SK-N-SH (cell line): ENCODE results near the gene VPS52. TPM values are rescaled to one million over a fixed set of nuclear protein-coding genes. Genes with fewer than 3 reads are reported as not detected.
"Not testable (repeated sequence)": the region's sequence is repeated elsewhere in the genome, so short reads cannot be mapped to it uniquely, and the experiment has no call there.

Experiments used
- CTCF ChIA-PET: fragments of 300-600, 350-600 bp; formaldehyde crosslinking; extraction: SDS; loops from one replicate; lab custom pipeline; 2021; lab: Yijun Ruan, JAX
- POLR2A ChIA-PET: fragments of 350-600 bp; sonication (Branson Sonifier 250); formaldehyde crosslinking; extraction: SDS; loops from one replicate; lab custom pipeline; 2020; ENCODE audit warnings: antibody characterized with exemption, inconsistent platforms; lab: Yijun Ruan, JAX
- DNase-seq: peaks from one replicate; pipeline ENCODE4 v3.0.0; 2012
- H2AFZ ChIP-seq: fragments of 200-600 bp; sonication (generic); 2 replicates; pipeline ENCODE4 v1.8.1; 2016; ENCODE audit warnings: antibody characterized with exemption, mild to moderate bottlenecking, low read depth
- H3F3A ChIP-seq: fragments of 200-600 bp; sonication (generic); replicated peaks from 2 replicates; pipeline ENCODE3; 2016; ENCODE audit warnings: antibody characterized with exemption, mild to moderate bottlenecking; ENCODE audit not compliant: insufficient read depth
- H3K27ac ChIP-seq, 2 experiments: fragments of 200-500 bp in 1 of 2; fragments of 200-600 bp in 1 of 2; sonication (Bioruptor generic) in 1 of 2; sonication (generic), shearing (Covaris generic) in 1 of 2; 2 replicates each; pipeline versions ENCODE4 v1.5.1 to v1.6.1; 2014 to 2016; ENCODE audit warnings: low read depth in 2 of 2, inconsistent platforms in 1 of 2, low read length in 1 of 2, mild to moderate bottlenecking in 1 of 2, mixed read lengths in 1 of 2
- H3K27me3 ChIP-seq: fragments of 200-600 bp; sonication (generic), shearing (Covaris generic); 2 replicates; pipeline ENCODE4 v1.6.1; 2016; ENCODE audit warnings: mixed run types; ENCODE audit not compliant: insufficient read depth
- H3K36me3 ChIP-seq, 2 experiments: fragments of 200-500 bp in 1 of 2; fragments of 200-600 bp in 1 of 2; sonication (Bioruptor generic) in 1 of 2; sonication (generic) in 1 of 2; replicated peaks in 1 of 2; 2 replicates each; pipeline versions ENCODE3 to v1.5.1; 2014 to 2016; ENCODE audit warnings: low read length in 1 of 2, mild to moderate bottlenecking in 1 of 2; ENCODE audit not compliant: insufficient read depth in 2 of 2, control insufficient read depth in 1 of 2
- H3K4me1 ChIP-seq, 2 experiments: fragments of 200-500 bp in 1 of 2; fragments of 200-600 bp in 1 of 2; sonication (Bioruptor generic) in 1 of 2; sonication (generic), shearing (Covaris generic) in 1 of 2; 2 replicates each; pipeline versions ENCODE4 v1.5.1 to v1.6.1; 2014 to 2016; ENCODE audit warnings: low read depth in 1 of 2, low read length in 1 of 2, mixed run types in 1 of 2; ENCODE audit not compliant: insufficient read depth in 2 of 2, control insufficient read depth in 1 of 2
- H3K4me2 ChIP-seq: fragments of 200-600 bp; sonication (generic), shearing (Covaris generic); 2 replicates; pipeline ENCODE4 v1.6.1; 2017; ENCODE audit warnings: mixed run types
- H3K4me3 ChIP-seq, 2 experiments: fragments of 200-500 bp in 1 of 2; fragments of 200-600 bp in 1 of 2; sonication (Bioruptor generic) in 1 of 2; sonication (generic), shearing (Covaris generic) in 1 of 2; 2 replicates each; pipeline versions ENCODE4 v1.5.1 to v1.8.1; 2014 to 2016; ENCODE audit warnings: low read depth in 2 of 2, inconsistent platforms in 1 of 2, low read length in 1 of 2, mild to moderate bottlenecking in 1 of 2, mixed read lengths in 1 of 2, moderate library complexity in 1 of 2
- H3K79me2 ChIP-seq: fragments of 200-600 bp; sonication (generic); 2 replicates; pipeline ENCODE4 v1.8.1; 2017; ENCODE audit warnings: mild to moderate bottlenecking; ENCODE audit not compliant: insufficient read depth
- H3K9ac ChIP-seq: fragments of 200-600 bp; sonication (generic); 2 replicates; pipeline ENCODE4 v1.6.1; 2017; ENCODE audit warnings: mixed run types
- H3K9me2 ChIP-seq: fragments of 200-600 bp; sonication (generic); 2 replicates; pipeline ENCODE4 v1.6.1; 2017; ENCODE audit warnings: mixed run types
- H3K9me3 ChIP-seq: fragments of 200-600 bp; sonication (generic); 2 replicates; pipeline ENCODE4 v1.6.1; 2017; ENCODE audit warnings: mixed run types, mild to moderate bottlenecking, moderate library complexity
- H4K20me1 ChIP-seq: fragments of 200-600 bp; sonication (generic); 2 replicates; pipeline ENCODE4 v1.6.1; 2017; ENCODE audit warnings: mild to moderate bottlenecking, mixed run types; ENCODE audit not compliant: insufficient read depth
- CHD2 ChIP-seq: fragments of 150-350 bp; IDR thresholded peaks from 2 replicates; pipeline ENCODE4 v1.6.1; 2018; ENCODE audit warnings: low read length; ENCODE audit not compliant: partially characterized antibody
- CTCF ChIP-seq: fragments of 200-600 bp; sonication (generic); IDR thresholded peaks from 2 replicates; pipeline ENCODE4 v1.6.1; 2017; ENCODE audit warnings: antibody characterized with exemption, mild to moderate bottlenecking, moderate library complexity
- FOSL2 ChIP-seq: IDR thresholded peaks from 2 replicates; pipeline ENCODE4 v1.4.0; 2012; ENCODE audit warnings: low read depth, mild to moderate bottlenecking, moderate library complexity, borderline replicate concordance
- GATA2 ChIP-seq: sonication (generic); formaldehyde crosslinking; IDR thresholded peaks from 2 replicates; pipeline ENCODE4 v1.5.0; 2020; ENCODE audit warnings: mild to moderate bottlenecking, missing genetic modification reagents
- MEF2A ChIP-seq: IDR thresholded peaks from 2 replicates; pipeline ENCODE4 v1.4.0; 2012; ENCODE audit warnings: low read depth, borderline replicate concordance
- MXI1 ChIP-seq: IDR thresholded peaks from 2 replicates; pipeline ENCODE4 v1.6.1; 2012; ENCODE audit warnings: mild to moderate bottlenecking, low read depth, low read length, improper control_type of control experiment
- NFIC ChIP-seq: IDR thresholded peaks from 2 replicates; pipeline ENCODE4 v1.4.0; 2012; ENCODE audit warnings: borderline replicate concordance
- NRF1 ChIP-seq: IDR thresholded peaks from 2 replicates; pipeline ENCODE4 v1.6.1; 2012; ENCODE audit warnings: low read depth, mild to moderate bottlenecking, low read length
- RFX5 ChIP-seq: IDR thresholded peaks from 2 replicates; pipeline ENCODE4 v1.6.1; 2012; ENCODE audit warnings: mild to moderate bottlenecking, improper control_type of control experiment, low read length
- SIN3A ChIP-seq: IDR thresholded peaks from 2 replicates; pipeline ENCODE4 v1.6.1; 2012; ENCODE audit warnings: low read depth, mild to moderate bottlenecking, low read length, moderate library complexity, borderline replicate concordance
- TCF12 ChIP-seq: IDR thresholded peaks from 2 replicates; pipeline ENCODE4 v1.4.0; 2012
- TEAD4 ChIP-seq: IDR thresholded peaks from 2 replicates; pipeline ENCODE4 v1.4.0; 2012; ENCODE audit warnings: mild to moderate bottlenecking, borderline replicate concordance; ENCODE audit not compliant: insufficient read depth
- ZBTB33 ChIP-seq: IDR thresholded peaks from 2 replicates; pipeline ENCODE4 v1.4.0; 2012; ENCODE audit warnings: low read depth, borderline replicate concordance
- WGBS: methylation state at CpG from one replicate; pipeline ENCODE4 v1.1.6; 2017; ENCODE audit warnings: low lambda C conversion rate; 5-methylcytosine and 5-hydroxymethylcytosine counted together
- polyA plus RNA-seq, 3 experiments: library from polyadenylated mRNA; depleted of rRNA; stranded (reverse); fragments of >200 nt; gene quantifications; 2 replicates each; pipeline ENCODE4 v1.2.3, GENCODE V29; 2012
- TF ChIP-seq, protein P1 (sequence below): fragments of 150-350 bp; IDR thresholded peaks from 2 replicates; pipeline ENCODE4 v1.6.1; 2016; ENCODE audit warnings: mild to moderate bottlenecking, low read depth, low read length
- TF ChIP-seq, protein P2 (sequence below): fragments of 150-350 bp; IDR thresholded peaks from 2 replicates; pipeline ENCODE4 v1.6.1; 2017; ENCODE audit warnings: antibody characterized with exemption, low read length, low read depth, borderline replicate concordance

Gene VPS52
- polyA plus RNA-seq, 1 of the 3 experiments (the other 2 are of a cell fraction): 74.0 TPM

DNA sequence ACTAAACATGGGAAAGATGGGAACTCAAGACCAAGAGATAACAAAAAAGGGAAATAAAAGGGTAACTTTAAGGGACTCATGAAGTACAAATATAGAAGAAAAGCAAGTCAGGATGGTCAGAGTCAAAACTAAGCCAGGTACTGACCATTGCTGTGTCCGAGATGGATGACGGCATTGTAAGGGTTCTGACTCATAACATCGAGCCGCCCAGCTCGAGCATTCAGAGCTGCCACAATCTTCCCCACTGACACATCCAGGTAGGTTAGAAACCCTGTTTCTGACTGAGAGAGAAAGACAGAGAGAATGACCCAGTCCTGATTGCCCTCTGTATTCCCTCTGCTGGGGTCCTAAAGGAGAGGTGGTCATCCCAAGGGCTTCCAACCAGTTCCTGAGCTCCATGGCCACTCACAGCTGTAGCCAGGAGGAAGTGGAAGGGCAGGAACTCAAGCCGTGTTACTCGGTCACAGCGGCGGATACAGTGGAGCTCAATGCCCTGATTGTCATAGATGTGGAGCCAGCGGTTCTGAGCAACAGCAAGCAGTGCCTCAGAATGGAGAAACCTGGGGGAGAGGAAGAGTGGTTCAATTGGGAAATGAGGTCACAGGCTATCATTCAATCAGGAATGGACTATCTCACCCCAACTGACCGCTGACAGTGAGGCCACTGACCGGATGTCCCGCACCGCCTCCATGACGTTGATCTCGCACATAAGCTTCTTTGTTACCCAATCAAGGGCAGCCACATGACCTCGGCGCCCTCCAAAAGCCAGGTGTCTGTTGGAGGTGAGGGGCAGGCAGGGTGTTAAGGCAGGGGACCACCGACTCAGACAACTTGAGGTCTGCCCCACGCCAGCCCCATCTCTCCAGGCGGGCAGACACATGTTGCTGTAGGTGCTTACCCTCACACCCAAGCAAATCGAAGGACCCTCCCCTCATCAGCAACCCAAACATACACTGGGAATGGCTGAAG lies 15.6 kb upstream of the VPS52 start:
- no peak overlapping the region for H3K9ac ChIP-seq
- H2AFZ ChIP-seq: no peak overlapping the region

GRCh38 chr6:33285214-33285613 lies 13.5 kb upstream of the VPS52 start:
- peaks cover 47% of the 10 kb centered on the region for H3K79me2 ChIP-seq
- H3K27ac ChIP-seq, H3K4me2 ChIP-seq, H3K9me2 ChIP-seq, POLR2A ChIA-PET, H3F3A ChIP-seq, DNase-seq, H3K9me3 ChIP-seq, H3K27me3 ChIP-seq, H3K9ac ChIP-seq, CTCF ChIA-PET, H3K4me3 ChIP-seq, H4K20me1 ChIP-seq, H2AFZ ChIP-seq: not testable (repeated sequence)
- H3K36me3 ChIP-seq: peaks cover 21 to 51% of the 10 kb centered on the region in 2 experiments
- 80% methylated on average over 4 of the region's 4 CpGs for WGBS
- H3K4me1 ChIP-seq: peaks cover 0 to 15% of the 10 kb centered on the region in 2 experiments; a peak in 3 of 4 replicates

More for the DNA sequence above, 15.6 kb upstream of the VPS52 start:
- H3K36me3 ChIP-seq: peaks cover 28 to 53% of the 10 kb centered on the region in 2 experiments
- H3K4me2 ChIP-seq: peak overlapping the region; percentile 96
- no peak overlapping the region for H3K27ac ChIP-seq
- ChIA-PET POLR2A (interaction anchor here (3.6 kb wide), 1 partner anchor 9 kb away, joined by 58 read pairs; the partner anchor contains the start of gene B3GALT4), CTCF (interaction anchor here (1.0 kb wide), 1 partner anchor 10 kb away, joined by 5 read pairs; the partner anchor contains the start of gene B3GALT4)
- H3F3A ChIP-seq: peaks cover 6% of the 10 kb centered on the region
- TF ChIP-seq GATA2 (CRISPR knock-in tag): no peak
- TF ChIP-seq, protein P1, sequence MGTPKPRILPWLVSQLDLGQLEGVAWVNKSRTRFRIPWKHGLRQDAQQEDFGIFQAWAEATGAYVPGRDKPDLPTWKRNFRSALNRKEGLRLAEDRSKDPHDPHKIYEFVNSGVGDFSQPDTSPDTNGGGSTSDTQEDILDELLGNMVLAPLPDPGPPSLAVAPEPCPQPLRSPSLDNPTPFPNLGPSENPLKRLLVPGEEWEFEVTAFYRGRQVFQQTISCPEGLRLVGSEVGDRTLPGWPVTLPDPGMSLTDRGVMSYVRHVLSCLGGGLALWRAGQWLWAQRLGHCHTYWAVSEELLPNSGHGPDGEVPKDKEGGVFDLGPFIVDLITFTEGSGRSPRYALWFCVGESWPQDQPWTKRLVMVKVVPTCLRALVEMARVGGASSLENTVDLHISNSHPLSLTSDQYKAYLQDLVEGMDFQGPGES: no peak
- TF ChIP-seq, protein P2, sequence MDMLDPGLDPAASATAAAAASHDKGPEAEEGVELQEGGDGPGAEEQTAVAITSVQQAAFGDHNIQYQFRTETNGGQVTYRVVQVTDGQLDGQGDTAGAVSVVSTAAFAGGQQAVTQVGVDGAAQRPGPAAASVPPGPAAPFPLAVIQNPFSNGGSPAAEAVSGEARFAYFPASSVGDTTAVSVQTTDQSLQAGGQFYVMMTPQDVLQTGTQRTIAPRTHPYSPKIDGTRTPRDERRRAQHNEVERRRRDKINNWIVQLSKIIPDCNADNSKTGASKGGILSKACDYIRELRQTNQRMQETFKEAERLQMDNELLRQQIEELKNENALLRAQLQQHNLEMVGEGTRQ: no peak
- TF ChIP-seq TCF12: no peak
- TF ChIP-seq CTCF: no peak
- TF ChIP-seq ZBTB33: no peak
- no peak for TF ChIP-seq TEAD4
- no peak for TF ChIP-seq NFIC
- no peak for TF ChIP-seq NRF1
- no peak for TF ChIP-seq RFX5
- no peak for TF ChIP-seq FOSL2
- TF ChIP-seq SIN3A: no peak
- TF ChIP-seq MEF2A: no peak
- no peak for TF ChIP-seq MXI1
- TF ChIP-seq CHD2: no peak
- H3K4me1 ChIP-seq: peaks cover 5 to 23% of the 10 kb centered on the region in 2 experiments; a peak in 3 of 4 replicates
- 87% methylated on average over 18 of the region's 22 CpGs for WGBS
- 0 out of 2 replicates have a peak, but pooled peaks cover 3% of the 10 kb centered on the region for H4K20me1 ChIP-seq
- H3K9me3 ChIP-seq: no peaks in the 10 kb centered on the region
- H3K27me3 ChIP-seq: no peaks in the 10 kb centered on the region
- H3K79me2 ChIP-seq: peaks cover 61% of the 10 kb centered on the region
- peak overlapping the region in 1 of 2 experiments; percentile 96; a peak in 1 of 4 replicates for H3K4me3 ChIP-seq
- no peaks in the 10 kb centered on the region for H3K9me2 ChIP-seq
- no peak for DNase-seq
